Neural cell (in vitro differentiated cells): ENCODE measurements around the gene GABBR2.

Source experiments
- EP300 ChIP-seq: fragments of 450-650 bp; conservative IDR thresholded peaks from 2 replicates; pipeline ENCODE4 v1.6.1; 2014; ENCODE audit warnings: antibody characterized with exemption, mild to moderate bottlenecking, moderate library complexity; ENCODE audit not compliant: poor library complexity, severe bottlenecking
- POLR2AphosphoS5 ChIP-seq: IDR thresholded peaks from 2 replicates; pipeline ENCODE4 v1.6.1; 2012
- SMC3 ChIP-seq: fragments of 450-650 bp; conservative IDR thresholded peaks from 2 replicates; pipeline ENCODE4 v1.6.1; 2014; ENCODE audit warnings: antibody characterized with exemption, mild to moderate bottlenecking, moderate library complexity; ENCODE audit not compliant: poor library complexity
- TAF1 ChIP-seq: IDR thresholded peaks from 2 replicates; pipeline ENCODE4 v1.6.1; 2012; ENCODE audit warnings: low read depth
- TF ChIP-seq, protein P1 (sequence below): fragments of 450-650 bp; IDR thresholded peaks from 2 replicates; pipeline ENCODE4 v1.5.1; 2014; ENCODE audit warnings: antibody characterized with exemption, mild to moderate bottlenecking, moderate library complexity; ENCODE audit not compliant: poor library complexity, severe bottlenecking
- TF ChIP-seq, protein P2 (sequence below): IDR thresholded peaks from 2 replicates; pipeline ENCODE4 v1.6.1; 2012; ENCODE audit warnings: borderline replicate concordance

DNA sequence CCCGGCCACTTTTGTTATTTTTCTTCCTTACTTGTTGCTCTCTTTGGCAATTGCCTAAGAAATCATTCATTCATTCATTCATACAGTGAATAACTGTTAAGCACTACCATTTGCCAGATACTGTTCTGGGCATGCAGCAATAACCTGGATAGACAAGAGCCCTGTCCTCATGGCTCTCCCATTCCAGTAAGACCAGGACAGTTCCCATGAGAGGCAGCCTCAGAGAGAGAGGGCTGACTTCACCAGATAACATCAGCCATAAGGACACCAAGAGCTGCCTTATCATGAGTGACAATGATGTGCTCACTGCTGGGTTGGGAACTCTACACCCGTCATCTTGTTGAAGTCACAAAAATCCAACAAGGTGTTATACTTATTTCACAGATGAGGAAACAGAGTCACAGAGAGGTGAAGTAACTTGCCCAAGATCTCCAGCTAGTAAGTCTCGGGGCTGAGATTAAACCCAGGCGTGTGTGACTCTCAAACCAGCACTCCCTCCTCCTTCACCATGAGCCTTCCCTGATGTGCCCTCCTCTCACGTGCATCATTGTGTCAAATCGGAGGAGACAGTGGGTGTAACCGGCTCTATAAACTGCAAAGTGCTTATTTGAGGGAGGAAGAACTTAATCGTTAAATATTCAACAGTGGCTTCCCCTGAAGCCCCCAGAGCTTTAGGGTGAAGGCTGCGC is 392.1 kb downstream of the GABBR2 start:
- TF ChIP-seq SMC3 (no peak), POLR2AphosphoS5 (no peak), EP300 (no peak), TAF1 (no peak)
- TF ChIP-seq, protein P1, sequence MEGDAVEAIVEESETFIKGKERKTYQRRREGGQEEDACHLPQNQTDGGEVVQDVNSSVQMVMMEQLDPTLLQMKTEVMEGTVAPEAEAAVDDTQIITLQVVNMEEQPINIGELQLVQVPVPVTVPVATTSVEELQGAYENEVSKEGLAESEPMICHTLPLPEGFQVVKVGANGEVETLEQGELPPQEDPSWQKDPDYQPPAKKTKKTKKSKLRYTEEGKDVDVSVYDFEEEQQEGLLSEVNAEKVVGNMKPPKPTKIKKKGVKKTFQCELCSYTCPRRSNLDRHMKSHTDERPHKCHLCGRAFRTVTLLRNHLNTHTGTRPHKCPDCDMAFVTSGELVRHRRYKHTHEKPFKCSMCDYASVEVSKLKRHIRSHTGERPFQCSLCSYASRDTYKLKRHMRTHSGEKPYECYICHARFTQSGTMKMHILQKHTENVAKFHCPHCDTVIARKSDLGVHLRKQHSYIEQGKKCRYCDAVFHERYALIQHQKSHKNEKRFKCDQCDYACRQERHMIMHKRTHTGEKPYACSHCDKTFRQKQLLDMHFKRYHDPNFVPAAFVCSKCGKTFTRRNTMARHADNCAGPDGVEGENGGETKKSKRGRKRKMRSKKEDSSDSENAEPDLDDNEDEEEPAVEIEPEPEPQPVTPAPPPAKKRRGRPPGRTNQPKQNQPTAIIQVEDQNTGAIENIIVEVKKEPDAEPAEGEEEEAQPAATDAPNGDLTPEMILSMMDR = no peak
- TF ChIP-seq, protein P2, sequence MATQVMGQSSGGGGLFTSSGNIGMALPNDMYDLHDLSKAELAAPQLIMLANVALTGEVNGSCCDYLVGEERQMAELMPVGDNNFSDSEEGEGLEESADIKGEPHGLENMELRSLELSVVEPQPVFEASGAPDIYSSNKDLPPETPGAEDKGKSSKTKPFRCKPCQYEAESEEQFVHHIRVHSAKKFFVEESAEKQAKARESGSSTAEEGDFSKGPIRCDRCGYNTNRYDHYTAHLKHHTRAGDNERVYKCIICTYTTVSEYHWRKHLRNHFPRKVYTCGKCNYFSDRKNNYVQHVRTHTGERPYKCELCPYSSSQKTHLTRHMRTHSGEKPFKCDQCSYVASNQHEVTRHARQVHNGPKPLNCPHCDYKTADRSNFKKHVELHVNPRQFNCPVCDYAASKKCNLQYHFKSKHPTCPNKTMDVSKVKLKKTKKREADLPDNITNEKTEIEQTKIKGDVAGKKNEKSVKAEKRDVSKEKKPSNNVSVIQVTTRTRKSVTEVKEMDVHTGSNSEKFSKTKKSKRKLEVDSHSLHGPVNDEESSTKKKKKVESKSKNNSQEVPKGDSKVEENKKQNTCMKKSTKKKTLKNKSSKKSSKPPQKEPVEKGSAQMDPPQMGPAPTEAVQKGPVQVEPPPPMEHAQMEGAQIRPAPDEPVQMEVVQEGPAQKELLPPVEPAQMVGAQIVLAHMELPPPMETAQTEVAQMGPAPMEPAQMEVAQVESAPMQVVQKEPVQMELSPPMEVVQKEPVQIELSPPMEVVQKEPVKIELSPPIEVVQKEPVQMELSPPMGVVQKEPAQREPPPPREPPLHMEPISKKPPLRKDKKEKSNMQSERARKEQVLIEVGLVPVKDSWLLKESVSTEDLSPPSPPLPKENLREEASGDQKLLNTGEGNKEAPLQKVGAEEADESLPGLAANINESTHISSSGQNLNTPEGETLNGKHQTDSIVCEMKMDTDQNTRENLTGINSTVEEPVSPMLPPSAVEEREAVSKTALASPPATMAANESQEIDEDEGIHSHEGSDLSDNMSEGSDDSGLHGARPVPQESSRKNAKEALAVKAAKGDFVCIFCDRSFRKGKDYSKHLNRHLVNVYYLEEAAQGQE = no peak
